HG03439 (cell line): ENCODE data around the gene PSMD9.
"Not testable (repeated sequence)": the region's sequence is repeated elsewhere in the genome, so short reads cannot be mapped to it uniquely, and the experiment has no call there.

ENCODE experiments used
- ATAC-seq: cut with Tn5 transposase; IDR thresholded peaks from one replicate; pipeline ENCODE4 v1.9.1; 2021; ENCODE audit warnings: mild to moderate bottlenecking, moderate library complexity; ENCODE audit not compliant: unreplicated experiment

Gene PSMD9

DNA sequence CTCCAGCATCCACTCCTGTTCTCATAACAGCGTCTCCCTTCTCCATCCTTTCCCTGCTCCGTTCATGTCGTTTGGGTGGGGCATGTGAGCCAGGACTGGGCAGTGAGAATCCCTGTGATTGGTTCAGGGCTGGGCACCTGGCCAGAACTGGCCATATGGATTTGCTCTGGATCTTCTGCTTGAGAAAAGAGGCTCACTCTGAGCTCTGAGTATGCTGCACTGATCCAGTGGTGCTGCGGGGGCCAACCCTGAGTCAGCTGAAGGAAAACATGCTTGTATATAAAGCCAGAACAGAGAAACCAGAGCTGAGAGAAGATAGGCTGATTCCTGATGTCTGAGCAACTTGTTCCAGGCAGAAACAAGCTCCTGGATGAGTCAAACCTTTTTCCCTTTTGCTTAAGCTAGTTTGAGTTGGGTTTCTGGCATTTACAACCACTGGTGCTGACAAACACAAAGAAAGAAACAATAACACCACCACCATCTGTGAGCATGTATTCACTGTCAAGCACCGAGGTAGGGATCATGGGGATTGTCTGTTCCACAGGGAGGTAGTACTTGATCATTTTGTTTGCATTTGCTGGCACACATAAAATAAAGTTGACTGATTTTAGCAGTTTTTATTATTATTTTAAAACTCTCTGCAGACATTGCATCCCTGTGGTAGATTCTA is 15.9 kb upstream of the PSMD9 start:
- ATAC-seq: no peak

DNA sequence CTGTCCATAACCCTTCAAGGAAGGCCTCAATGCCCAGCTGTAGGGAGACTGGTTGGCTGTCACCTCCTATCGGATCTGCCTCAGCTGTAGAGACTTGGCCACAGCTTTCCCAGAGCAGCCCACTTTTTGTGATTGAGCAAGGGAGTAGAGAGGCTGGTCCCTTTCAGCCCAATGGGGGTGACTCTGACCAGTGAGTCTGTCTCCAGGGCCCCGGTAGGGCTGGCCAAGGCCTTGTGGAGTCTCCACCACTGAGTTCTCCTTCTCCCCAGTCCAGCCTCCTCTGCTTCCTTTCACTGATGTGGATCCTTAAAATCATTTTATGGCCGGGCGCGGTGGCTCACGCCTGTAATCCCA is 15.4 kb upstream of the PSMD9 start:
- no peak for ATAC-seq

DNA sequence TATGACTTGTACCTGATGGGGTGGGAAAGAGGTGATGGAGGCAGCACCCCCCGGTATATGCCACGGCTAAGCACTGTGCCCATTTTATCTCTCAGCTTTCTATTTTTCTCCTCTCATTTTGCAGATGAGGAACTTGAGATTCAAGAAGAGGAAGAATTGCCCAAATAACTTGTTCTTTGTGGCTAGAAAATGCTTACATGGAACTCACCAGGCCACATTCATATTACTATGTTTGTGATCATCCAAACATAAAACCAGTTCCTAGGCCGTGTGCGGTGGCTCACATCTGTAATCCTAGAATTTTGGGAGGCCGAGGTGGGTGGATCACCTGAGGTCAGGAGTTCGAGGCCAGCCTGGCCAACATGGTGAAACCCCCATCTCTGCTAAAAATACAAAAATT is 14.5 kb upstream of the PSMD9 start:
- ATAC-seq: no peak

DNA sequence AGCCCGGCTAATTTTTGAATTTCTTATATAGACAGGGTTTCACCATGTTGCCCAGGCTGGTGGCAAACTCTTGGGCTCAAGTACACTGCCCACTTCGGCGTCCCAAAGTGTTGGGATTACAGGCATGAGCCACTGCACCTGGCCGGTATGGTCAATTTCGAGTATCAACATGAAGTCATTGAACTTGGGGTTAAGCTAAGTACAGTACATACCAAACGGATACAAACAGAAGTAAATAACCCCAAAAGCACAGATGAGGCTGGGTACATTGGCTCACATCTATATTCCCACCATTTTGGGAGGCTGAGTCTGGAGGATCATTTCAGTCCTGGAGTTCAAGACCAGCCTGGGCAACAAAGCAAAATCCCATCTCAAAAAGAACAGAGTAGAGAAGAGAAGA is 13.0 kb upstream of the PSMD9 start:
- ATAC-seq: no peak

DNA sequence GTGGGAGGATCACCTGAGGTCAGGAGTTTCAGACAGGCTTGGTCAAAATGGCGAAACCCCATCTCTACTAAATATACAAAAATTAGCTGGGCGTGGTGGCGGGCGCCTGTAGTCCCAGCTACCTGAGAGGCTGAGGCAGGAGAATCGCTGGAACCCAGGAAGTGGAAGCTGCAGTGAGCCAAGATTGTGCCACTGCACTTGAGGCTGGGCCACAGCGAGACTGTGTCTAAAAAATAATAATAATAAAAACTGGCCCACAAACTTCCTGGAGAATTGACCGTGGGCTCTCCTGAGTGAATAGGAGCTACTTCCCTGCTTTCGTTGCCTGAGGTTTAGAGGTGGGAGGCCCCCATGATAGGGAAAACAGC is 12.5 kb upstream of the PSMD9 start:
- not testable (repeated sequence) for ATAC-seq

DNA sequence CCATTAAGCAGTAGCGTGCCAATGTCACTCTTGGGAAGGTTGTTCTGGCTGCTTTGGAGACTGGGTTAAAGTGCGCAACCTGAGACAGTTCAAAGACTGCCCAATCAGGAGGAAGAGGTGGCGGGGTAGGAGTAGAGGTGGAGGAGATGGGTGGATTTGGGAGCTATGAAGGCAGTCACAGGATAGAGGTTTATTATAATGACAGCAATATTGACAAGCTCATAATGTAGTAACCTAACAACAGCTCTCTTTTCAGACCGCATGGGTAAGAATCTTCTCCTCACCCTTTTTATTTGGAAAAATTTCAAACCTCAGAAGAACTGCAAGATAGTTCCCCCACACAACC is 5.3 kb upstream of the PSMD9 start:
- ATAC-seq: no peak

DNA sequence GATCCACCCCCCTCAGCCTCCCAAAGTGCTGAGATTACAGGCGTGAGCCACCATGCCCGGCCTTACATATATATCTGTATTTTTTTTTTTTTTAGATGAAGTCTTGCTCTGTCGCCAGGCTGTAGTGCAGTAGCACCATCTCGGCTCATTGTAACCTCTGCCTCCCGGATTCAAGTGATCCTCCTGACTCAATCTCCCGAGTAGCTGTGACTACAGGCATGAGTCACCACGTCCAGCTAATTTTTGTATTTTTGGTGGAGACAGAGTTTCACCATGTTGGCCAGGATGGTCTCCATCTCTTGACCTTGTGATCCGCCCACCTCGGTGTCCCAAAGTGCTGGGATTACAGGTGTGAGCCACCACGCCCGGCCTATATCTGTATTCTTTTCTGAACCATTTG is 3.5 kb upstream of the PSMD9 start:
- ATAC-seq: not testable (repeated sequence)

DNA sequence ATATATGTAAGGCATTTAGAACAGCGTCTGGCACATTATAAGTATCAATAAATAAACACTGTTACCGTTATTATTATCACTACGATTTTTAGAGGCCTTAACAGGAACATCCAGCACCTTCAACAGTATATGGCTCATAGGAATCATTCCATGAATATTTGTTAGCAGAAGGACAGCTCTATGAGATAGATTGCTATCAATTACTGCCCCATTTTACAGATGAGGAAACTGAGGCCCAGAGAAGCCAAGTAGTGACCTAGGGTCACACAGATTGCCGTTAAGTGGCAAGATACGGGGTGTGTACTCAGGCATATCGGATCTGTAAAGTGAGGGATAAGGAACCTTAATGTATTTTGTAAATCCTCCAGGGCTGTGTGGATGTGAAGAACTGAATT is 510 bp upstream of the PSMD9 start:
- no peak for ATAC-seq

DNA sequence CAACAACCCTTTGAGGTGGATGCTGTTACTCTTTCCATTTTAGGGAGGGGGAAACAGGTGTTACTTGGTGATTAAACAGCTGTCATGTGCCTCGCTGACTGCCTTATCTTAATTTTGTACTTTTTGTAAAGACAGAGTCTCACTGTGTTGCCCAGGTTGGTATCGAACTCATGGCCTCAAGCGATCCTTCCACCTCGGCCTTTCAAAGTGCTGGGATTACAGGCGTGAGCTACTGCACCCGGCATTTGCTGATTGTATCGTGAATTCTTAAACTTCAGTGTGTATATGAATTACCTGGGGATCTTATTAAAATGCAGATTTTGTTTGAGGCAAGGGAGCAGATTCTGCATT is 659 bp downstream of the PSMD9 start:
- ATAC-seq: no peak

DNA sequence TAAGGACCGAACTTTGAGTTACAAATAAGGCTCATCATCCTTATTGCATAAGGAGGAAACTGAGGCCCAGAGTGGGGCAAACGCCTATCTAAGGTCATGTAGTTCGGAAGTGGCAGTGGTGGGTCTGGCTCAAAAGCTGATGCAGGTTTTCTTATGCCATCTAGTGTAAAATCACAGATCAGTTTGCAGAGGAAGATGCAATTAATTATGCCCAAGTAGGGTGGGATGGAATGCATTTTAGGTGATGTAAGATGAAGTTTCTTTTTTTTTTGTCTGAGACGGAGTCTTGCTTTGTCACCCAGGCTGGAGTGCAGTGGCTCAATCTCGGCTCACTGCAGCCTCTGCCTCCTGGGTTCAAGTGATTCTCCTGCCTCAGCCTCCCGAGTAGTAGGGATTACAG is 1.1 kb downstream of the PSMD9 start:
- ATAC-seq: not testable (repeated sequence)

DNA sequence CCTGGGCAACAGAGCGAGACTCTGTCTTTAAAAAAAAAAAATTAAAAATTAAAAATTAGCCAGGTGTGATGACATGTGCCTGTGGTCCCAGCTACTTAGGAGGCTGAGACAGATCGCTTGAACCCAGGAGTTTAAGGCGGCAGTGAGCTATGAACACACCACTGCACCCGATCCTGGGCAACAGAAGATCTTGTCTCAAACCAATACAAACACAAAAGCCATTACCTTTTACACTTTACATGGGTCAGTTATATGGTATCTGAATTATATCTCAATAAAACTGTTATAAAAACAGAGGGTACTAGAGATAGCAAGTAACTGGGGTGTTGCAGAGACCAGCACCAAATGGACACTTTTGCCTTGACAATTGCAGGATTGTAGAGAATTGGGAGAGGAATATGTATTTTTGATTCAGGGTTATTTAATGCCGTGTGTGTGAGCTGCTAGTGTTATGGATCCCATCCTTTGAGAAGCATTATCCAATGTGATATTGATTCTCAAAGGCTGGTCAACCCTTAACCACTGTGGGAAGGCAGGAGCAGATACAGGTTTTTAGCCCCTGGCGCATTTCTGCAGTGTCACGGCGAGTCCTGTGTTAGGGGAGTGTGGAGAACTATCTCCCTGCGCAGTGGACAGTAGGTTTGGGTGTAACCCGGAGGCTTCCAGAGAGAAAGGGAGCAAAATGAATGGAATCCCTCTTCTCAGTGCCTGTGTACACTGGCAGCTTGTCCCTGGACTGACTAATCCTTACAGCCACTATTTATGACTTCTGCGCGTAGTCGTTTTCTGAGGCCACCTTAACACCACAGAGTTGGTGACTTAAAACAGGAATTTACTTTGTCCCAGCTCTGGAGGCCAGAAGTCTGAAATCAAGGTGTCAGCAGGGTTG is 4.3 kb downstream of the PSMD9 start:
- ATAC-seq: no peak

DNA sequence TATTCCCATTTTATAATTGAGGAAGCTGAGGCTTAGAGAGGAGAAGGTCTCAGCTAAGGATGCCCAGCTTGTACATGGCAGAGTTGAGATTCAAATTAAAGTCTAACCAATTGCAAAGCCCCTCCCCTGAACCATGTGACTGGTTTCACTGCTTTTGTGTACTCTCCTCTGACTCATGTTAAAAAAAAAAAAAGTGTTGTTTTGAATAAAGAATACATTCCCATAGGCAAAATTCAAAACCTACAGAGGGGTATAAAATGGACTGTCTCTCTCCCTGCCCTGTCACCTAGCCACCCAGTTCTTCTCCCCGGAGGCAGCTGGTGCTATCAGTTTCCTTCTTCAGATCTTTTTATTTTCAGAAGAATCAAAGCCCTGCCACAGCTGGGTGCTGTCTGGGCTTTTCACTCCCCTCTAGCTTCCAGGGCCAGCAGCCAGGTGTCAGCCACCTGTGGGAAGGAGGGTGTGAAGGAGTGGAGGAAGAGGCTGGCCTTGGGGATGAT is 5.4 kb downstream of the PSMD9 start:
- ATAC-seq: no peak

DNA sequence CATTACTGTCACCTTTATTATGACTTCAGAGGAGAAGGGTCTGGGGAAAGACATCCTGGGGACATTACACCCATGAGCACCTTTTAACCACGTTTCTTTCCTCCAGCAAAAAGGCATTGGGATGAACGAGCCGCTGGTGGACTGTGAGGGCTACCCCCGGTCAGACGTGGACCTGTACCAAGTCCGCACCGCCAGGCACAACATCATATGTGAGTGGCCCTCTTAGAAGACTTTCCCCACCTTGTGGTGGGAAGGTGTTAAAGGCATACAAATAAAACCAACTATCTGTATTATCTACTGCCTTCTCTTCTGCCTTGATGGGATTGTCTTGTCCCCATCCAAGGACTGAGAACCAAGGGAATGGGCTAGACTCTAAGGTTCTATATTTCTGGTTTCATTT is 6.0 kb downstream of the PSMD9 start:
- no peak for ATAC-seq

DNA sequence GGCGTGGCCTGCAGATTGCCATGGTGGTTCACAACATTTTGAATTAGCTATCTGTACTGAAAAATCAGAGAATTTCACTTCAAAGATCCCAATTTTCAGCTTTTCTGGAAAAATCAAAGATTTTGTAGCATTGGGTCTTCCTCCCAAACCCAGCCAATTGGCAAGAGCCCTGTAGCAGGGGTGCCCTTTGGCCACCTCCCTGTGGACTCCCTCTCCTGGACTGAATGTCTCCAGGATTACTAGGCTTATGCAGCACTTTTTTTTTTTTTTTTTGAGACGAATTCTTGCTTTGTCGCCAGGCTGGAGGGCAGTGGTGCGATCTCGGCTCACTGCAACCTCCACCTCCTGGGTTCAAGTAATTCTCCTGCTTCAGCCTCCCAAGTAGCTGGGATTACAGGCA is 9.7 kb downstream of the PSMD9 start:
- no peak for ATAC-seq

DNA sequence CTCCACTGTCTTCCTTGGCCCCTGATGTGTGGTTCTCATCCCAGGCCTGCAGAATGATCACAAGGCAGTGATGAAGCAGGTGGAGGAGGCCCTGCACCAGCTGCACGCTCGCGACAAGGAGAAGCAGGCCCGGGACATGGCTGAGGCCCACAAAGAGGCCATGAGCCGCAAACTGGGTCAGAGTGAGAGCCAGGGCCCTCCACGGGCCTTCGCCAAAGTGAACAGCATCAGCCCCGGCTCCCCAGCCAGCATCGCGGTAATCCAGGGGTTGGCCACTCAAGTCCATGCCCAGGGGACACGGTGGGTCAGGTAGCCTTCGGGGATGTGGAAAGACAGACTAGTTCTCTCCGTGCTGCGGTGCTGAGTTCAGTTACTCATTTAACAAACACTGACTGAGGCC is 11.0 kb downstream of the PSMD9 start:
- ATAC-seq: no peak

DNA sequence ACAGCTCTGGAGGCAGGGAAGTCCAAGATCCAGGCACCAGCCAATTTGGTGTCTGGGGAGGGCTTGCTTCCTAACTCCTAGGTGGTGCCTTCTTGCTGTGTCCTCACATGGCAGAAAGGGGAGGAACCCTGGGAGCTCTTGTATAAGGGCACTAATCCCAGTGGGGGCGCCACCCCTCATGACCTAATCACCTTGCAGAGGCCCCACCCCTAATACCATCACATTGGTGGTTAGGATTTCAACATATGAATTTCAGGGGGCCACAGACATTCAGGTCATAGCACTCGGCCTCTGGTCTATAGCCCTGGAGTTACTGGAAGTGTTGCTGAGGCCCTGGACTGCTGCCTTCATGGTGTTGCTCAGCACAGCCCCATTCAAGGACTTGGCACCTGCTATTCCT is 14.6 kb downstream of the PSMD9 start:
- ATAC-seq: no peak

DNA sequence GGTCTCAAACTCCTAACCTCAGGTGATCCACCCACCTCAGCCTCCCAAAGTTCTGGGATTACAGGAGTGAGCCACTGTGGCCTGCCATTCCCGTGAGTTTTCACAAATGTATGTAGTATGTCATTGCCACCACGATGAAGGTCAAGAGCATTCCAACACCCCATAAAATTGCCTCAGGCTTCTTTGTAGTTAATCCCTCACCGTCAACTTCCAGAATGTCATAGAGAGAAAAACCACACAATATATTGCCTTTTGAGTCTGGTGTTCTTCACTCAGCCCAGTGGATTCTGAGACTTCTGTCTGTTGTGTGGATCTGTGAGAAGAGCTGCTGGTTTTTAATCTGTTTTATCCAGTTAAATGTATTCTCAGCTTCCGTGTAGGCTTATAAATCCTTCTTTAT is 17.2 kb downstream of the PSMD9 start:
- no peak for ATAC-seq

DNA sequence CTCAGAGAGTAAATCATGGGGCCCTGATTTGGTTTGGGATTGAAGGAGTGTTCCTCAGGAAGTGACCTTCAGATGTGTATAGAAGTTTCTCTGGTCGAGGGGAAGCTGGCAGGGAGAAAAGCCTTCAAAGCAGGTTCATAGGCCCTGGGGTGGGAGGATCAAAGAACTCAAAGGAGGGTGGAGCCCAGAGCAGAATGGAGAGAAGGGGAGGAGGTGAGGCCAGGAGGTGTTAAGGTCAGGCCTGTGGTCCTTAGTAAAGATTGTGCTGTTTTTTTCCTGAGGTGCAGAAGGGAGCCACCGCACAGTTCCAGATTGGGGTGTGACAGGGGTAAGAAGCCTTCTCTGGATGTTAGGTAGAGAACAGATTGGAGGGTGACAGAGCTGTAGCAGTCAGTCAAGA is 20.1 kb downstream of the PSMD9 start:
- ATAC-seq: no peak

DNA sequence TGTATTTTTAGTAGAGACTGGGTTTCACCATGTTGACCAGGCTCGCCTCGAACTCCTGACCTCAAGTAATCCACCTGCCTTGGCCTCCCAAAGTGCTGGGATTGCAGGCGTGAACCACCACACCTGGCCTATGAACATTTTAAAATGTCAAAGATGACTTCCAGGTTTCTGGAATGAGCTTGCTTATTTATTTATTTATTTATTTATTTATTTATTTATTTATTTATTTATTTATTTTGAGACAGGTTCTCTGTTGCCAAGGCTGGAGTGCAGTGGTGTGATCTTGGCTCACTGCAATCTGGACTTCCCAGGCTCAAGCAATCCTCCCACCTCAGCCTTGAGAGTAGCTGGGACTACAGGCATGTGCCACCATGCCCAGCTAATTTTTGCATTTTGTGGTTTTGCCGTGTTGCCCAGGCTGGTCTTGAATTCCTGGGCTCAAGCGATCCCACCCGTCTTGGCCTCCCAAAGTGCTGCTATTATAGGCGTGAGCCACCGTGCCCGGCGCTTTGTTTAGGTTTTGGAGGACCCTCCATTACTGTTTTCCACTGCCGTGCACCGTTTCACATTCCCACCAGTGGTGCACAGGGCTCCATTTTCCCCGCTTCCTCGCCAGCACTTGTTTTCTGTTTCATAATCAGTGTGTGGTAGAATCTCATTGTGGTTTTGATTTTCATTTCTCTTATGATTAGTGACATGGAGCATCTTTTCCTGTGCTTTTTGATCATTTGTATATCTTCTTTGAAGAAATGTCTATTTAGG is 23.4 kb downstream of the PSMD9 start:
- ATAC-seq: no peak

DNA sequence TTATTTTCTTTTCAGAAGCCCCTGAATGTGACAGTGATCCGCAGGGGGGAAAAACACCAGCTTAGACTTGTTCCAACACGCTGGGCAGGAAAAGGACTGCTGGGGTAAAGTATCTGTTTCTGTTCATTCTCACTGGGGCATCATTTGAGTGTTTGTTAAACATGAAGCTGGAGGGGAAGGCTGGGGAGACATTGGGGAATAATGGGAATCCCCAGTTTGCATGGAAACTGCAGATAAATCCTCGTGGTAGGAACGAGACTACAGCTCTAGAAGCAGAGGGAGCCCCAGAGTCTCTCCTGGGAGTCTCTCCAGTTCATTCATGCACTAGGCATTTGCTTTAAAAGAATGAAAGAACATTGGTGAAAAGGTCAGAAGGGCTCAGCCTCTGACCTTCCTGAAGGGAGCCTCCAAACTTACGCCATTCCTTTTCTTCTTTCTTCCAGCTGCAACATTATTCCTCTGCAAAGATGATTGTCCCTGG is 27.3 kb downstream of the PSMD9 start:
- no peak for ATAC-seq

DNA sequence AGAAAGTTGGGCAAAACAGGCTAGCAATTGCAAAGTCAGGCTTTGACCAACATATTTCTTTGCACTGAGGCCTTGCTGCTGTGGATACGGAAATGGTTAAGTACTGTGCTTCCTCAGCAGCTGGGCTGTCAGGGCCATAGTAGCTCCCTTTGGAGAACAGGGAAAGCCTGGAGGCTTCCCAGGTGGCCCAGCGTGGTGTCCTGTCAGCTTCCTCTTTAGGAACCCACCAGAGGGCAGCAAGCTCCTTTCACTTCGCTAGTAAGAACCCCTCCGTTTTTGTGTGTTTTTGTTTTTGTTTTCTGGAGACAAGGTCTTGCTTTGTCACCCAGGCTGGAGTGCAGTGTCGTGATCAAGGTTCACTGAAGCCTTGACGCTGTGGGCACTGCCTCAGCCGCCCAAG is 28.1 kb downstream of the PSMD9 start:
- no peak for ATAC-seq
